HT1080 (cell line): ENCODE data around the gene LRRC37A3. TPM values are rescaled to one million over a fixed set of nuclear protein-coding genes. Genes with fewer than 3 reads are reported as not detected.
"Not testable (repeated sequence)": the region's sequence is repeated elsewhere in the genome, so short reads cannot be mapped to it uniquely, and the experiment has no call there.

ENCODE experiments used
- DNase-seq: peaks from one replicate; pipeline ENCODE4 v3.0.0-alpha.2; 2015; ENCODE audit warnings: low read depth
- total RNA-seq: library from RNA; depleted of rRNA; stranded (reverse); fragments of >200 nt; shearing (Covaris generic); gene quantifications from 2 replicates; pipeline ENCODE4 v1.2.3, GENCODE V29; 2014

LRRC37A3 gene
- total RNA-seq, 1 experiment from 2014 or later, result 2.0 TPM

DNA sequence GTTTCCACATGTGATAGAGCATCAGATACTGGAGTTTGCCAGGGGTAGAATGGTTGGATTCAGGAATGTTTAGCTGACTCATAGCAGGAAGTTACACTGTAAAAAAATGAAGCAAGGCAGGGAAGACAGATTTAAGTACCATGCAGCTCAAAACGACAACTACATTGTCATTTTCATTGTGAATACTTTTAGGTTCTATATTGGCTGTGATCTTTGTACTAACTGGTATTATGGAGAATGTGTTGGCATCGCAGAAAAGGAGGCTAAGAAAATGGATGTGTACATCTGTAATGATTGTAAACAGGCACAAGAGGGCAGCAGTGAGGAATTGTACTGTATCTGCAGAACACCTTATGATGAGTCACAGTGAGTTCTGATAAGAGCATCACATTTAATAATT lies 8.2 kb upstream of the LRRC37A3 start:
- DNase-seq, result peak; percentile 71

DNA sequence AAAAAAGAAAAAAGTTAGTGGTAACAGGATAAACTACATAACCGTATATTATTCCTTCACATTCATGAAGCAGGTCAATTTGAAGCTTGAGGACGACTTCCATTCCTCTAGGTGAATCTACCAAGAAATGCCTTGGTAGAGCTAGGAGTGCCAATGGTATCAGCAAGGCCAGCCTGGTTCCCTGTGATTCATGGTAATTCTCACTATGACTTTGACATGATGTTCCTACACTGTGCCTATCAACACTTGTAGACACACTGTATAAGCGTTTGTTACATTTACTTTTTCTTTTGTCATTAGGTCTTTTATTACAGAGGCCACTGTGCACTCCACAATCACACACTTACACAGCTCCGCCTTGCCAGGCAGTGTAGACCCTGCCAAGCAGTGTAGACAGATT lies 7.2 kb upstream of the LRRC37A3 start:
- DNase-seq, result not testable (repeated sequence)

DNA sequence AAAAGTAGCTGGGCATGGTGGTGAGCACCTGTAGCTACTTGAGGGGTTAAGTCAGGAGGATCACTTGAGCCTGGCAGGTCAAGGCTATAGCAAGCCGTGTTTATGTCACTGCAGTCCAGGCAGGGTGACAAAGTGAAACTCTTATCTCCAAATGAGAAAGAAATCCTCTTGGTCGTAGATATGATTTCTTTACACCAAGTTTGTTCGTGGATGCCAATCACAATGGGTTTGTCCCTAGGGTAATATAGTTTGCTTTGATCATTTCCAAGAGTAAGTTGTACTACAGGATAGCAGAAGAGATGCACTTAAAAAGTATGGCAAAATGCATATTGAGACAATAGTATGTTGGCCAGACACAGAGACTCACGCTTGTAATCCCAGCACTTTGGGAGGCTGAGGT lies 6.0 kb upstream of the LRRC37A3 start:
- not testable (repeated sequence) for DNase-seq

DNA sequence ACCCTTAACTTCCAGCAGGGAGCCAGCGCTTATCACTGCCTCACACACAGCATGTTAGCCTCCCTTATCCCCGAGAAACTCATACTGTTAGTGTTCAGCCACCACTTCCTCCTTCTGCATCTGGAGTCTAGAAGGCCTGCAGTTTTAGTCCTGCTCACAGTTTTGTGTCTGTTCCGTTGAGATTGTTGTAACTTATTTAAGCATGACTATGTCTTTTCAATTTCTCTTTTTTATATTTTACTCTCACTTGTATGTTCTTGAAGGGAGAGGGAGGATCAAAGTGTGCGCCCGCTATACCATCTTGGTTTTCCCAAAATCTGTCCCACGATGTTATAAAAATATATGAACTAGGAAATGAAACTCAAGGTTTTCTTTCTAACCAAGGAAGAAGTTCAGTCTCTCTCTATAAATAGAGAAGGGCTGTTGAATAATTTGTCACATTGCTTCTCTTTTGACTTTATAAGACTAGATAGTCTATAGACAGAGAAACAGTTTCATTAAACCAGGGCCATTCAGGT lies 3.8 kb upstream of the LRRC37A3 start:
- DNase-seq, result not testable (repeated sequence)

DNA sequence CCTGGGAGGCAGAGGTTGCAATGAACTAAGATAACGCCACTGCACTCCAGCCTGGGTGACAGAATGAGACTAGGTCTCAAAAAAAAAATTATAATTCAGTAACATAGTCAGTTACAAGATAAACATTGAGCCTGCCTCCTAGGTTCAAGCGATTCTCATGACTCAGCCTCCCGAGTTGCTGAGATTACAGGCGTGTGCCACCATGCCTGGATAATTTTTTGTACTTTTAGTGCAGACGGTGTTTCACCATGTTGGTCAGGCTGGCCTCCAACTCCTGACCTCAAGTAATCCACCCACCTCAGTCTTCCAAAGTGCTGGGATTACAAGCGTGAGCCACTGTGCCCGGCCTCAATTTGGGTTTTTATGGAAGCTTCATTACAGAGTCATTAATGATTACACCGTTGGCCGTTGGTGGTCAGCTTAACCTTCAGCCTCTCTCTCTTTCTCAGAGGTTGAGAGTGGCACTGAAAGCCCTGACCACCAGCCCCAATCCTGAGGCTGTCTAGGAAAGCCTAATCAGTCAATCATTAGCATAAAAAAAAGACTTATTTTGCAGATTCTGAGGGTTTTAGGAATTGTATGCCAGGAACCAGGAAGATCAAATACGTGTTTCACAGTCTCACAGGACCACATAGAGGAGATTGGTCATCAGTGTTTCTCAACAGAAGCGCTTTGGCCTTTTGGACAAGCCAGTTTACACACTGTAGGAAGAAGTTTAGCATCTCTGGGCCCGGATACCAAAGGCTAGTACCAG lies 1.3 kb upstream of the LRRC37A3 start:
- DNase-seq, result no peak

DNA sequence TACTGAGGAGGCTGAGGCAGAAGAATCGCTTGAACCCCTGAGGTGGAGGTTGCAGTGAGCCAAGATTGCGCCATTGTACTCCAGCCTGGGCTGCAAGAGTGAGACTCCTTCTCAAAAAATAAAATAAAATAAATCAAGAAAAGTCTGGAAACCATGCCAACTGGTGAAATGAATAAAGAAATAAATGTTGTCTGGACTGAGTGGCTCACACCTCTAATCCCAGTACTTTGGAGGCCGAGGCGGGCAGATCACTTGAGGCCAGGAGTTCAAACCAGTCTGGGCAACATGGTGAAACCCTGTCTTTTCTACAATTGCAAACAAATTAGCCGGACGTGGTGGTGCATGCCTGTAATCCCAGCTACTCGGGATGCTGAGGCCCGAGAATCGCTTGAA lies 744 bp upstream of the LRRC37A3 start:
- no peak for DNase-seq

DNA sequence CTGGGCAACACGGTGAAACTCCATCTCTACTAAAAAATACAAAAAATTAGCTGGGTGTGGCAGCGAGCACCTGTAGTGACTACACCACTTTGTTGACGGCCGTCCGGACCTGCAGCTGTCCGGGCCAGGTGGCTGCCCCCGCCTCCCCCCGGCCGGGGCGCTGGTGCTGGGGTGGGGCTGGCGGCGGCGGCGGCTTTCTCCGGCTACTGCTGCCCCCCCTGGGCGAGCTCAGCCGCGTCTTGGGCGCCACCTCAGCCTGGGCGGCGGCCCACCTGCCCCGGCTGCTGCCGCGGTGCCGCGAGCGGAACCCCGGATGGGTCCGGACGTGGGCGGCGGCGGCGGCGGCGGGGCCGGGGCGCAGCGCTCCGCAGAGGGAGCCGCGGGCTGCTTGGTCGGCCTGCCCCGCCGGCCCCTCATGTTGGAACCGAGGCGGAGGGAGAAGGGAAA lies 413 bp downstream of the LRRC37A3 start:
- DNase-seq, result peak; percentile 36

DNA sequence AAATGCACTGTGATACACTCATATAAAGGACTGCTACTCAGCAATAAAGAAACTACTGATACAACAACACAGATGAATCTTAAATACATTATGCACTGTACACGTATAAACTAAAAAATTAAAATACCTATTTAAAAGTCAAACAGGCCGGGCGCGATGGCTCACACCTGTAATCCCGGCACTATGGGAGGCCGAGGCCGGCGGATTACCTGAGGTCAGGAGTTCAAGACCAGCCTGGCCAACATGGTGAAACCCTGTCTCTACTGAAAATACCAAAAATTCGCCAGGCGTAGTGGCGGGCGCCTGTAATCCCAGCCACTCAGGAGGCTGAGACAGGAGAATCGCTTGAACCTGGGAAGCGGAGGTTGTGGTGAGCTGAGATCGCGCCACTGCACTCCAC lies 1.7 kb downstream of the LRRC37A3 start:
- not testable (repeated sequence) for DNase-seq

DNA sequence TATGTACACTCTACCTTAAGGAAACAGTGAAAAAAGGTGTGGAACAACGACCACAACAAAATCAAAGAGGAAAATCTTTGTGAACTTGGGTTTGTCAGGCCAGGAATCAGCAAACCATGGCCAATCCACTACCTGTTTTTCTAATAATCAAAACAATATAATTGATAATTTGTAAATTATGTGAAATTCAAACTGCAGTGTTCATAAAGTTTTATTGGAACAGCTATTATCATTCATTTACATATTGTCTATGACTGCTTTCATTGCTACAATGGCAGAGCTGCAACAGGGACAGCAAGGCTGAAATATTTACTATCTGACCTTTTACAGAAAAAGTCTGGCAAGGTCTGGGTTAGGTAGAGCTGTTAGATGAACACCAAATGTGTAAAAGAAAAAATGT lies 4.0 kb downstream of the LRRC37A3 start:
- DNase-seq, result not testable (repeated sequence)

DNA sequence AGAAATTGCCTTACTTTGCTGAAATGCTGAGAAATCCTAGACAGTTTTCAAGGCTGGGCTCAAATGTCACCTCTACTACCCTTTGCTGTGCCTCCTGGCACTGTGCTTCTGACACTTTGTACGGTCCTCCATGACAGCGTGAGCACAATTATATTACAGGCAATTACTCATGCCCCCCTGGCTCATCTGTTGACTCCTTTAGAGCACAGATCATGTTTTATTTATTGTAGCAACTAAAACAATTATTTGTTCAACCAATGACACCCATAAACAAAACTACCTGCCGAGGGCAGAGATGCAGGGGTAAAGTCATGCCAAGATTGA lies 9.1 kb downstream of the LRRC37A3 start:
- not testable (repeated sequence) for DNase-seq

DNA sequence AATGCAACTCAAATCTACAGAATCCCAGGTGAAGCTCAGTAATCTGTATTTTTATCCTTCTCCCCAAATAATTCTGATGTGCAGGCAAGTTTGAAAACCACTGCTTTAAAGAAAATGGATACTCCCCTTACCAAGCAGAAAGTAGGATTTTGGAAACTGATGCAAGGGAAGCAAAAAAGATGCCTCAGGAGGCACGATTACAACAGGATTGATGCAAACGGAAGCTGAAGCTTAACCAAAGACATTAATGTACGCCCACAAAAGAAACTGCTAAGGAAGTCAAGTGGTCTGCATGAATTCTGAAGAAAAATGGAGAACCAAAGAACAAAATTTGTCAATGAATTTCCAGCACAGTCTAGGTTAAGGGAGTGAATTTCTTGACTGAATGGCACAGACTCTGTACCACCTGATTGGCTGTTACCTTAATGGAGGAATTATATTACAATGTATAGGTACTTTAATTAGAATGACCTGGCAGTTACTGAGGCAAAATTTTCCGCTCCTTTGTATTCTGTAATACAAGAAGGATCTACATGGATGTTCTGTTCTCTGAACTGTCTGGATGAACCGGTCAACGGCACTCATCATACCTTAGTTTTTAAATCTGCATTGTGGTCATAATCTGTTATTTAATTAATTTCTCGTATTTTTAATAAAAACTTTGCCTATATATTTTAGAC lies 9.6 kb downstream of the LRRC37A3 start:
- DNase-seq, result not testable (repeated sequence)

DNA sequence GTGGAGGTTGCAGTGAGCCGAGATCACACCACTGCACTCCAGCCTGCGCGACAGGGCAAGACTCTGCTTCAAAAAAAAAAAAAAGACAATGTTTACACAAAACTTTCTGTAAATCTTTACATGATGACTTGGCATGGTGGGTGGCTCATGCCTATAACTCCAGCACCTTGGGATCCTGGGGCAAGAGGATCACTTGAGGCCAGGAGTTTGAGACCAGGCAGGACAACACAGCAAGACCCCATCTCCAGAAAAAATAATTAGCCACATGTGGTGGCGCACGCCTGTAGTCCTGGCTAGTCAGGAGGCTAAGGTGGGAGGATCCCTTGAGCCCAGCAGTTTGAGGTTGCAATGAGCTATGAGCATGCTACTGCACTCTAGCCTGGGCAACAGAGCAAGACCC lies 15.2 kb downstream of the LRRC37A3 start:
- not testable (repeated sequence) for DNase-seq

DNA sequence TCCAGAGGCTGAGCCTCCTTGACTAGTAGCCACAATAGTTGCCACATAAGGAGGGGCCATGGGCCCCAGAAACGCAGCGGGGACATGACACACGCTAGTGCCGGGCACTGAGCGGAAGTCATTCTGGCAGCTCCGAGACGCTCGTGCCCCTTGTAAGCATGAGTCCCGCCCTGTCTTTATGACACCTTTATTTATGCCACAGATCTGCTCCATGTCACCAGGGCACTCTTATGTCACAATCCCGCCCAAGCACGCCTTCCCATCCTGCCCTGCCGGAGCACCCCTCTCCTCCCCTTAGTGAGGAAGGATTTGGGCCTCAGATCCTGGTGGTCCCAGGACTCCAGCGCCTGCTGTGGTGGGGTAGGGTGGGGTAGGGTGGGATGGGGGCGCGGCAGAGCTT lies 22.1 kb downstream of the LRRC37A3 start:
- DNase-seq, result not testable (repeated sequence)

DNA sequence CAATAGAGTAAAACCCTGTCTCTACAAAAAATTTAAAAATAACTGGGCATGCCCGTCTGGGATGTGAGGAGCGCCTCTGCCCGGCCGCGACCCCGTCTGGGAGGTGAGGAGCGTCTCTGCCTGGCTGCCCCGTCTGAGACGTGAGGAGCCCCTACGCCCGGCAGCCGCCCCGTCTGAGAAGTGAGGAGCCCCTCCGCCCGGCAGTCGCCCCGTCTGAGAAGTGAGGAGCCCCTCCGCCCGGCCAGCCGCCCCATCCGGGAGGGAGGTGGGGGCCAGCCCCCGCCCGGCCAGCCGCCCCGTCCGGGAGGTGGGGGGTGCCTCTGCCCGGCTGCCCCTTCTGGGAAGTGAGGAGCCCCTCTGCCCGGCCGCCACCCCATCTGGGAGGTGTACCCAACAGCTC lies 45.1 kb downstream of the LRRC37A3 start:
- not testable (repeated sequence) for DNase-seq

DNA sequence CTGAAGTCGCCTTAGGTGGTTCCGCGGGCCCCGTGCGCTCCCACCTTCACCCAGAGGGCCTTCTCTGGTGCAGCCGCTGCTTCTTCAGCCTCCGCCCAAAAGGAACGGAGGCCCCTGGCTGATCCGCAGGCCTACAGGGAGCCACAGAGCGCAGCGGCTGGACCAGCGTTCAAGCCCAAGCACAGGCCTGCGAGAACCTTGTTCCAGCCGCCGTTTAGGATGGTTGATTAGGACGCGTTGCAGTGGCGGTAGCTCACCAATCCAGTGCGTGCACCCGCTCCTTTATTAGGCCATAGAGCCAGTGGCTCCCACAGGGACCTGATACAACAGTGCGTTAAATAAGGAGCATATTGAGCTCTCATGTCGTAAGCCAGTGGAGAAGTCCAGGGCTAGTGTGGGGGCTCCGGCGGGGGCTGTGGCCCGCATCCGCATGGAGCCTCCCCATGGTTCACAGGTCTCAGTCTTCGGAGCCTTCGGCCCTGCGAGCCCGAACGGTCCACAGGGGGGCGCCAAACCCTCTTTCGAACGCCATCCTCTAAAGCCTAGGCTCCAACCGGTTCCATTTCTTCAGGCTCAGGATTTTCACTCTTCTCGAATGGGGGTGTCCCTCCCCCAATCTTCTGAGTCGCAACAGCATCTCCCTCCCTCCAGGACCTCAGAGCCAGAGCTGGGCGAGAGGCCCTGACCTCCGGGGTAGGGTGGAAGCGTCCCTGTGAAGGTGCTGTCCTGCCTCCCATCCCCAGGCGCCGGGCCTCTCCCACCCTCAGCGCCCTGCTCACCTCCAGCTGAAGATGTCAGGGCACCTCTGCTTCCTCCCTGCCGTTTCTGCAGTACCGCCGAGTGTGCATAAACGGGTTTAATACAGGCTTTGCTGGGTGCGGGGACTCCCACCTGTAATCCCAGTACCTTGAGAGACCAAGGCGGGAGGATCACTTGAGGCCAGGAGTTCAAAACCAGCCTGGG lies 71.5 kb downstream of the LRRC37A3 start:
- peak; percentile 23 for DNase-seq

DNA sequence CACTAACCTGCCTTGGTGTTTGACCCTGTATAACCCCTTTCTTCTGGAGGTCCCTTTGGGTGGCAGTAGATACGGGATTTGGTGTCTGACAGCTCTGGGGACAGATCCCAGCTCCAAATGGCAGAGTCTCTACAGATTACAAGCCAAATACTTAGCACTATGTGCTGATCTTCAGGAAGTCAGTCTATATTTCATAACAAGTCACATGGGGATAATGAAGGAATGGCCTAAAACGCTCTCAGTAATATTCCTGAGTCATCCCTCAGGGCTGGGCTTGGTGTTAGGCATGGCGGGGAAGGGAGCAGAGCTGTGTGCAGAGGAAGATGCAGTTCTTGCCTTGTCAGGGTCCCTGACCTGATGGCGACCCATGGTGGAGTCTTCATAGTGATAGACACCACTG lies 72.4 kb downstream of the LRRC37A3 start:
- DNase-seq, result not testable (repeated sequence)

DNA sequence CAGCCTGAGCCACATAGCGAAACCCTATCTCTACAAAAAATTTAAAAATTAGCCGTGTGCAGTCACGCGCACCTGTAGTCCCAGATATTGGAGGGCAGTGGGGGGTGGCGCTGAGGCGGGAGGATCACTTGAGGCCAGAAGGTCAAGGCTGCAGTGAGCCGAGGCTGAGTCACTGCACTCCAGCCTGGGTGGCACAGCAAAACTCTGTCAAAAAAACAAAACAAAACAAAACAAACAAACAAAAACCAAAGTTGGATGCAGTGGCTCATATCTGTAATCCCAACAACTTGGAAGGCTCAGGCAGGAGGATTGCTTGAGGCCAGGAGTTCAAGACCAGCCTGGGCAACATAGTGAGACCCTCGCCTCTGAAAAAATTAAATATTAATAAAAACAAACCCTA lies 75.4 kb downstream of the LRRC37A3 start:
- not testable (repeated sequence) for DNase-seq

DNA sequence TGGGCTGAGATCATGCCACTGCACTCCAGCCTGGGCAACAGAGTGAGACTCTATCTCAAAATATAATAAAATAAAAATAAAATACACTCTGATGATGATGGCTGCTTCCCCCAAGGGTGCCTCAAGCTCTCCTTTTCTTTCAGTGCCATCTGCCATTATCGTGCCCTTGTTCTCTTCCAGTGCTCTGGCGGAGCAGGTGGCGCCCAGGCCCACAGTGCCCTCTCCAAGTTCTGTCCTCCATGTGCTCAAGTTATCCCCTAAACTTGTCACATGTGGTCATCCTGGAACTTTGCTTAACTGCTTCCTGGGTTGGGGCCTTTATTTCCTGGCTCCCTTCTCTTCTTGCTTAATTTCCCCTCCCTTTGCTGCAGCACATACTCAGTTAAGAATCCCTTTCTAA lies 76.4 kb downstream of the LRRC37A3 start:
- not testable (repeated sequence) for DNase-seq

DNA sequence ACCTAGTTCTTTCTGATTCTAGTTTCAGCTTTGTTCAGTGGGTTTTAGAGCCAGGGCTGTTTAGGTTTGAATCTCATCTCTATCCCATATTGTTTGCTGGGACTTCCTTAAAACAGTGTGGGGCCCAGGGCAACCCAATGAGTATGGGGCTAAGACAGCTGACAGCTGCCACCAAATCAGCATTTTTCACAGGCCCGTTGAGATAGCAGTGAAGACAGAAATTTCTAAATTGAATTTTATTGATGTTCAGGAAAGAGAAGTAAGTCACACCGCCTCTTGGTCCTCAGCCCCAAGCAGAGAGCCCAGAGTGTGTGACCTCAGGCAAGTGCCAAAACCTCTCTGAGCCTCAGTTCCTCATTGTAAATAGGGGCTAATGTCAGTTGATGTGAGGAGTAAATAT lies 78.3 kb downstream of the LRRC37A3 start:
- not testable (repeated sequence) for DNase-seq

DNA sequence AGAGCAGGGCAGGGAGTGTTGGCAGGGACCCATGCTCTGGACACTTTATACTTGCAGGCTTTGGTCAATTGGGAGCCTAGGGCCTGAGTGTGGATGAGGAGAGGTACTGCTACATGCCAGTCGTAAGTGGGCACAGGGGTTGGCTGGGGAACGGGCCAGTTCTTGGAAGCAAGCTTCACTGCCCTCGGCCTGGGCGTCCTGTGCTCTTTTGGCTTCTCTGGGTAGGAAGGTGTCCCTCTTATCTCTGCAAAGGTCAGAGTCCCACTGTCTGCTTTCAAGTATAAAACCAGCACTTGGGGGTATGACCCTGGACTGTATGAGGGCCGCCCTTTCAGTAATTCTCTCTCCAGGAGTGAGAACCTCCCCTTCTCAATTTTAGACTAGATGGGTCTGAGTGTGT lies 80.8 kb downstream of the LRRC37A3 start:
- DNase-seq, result not testable (repeated sequence)

DNA sequence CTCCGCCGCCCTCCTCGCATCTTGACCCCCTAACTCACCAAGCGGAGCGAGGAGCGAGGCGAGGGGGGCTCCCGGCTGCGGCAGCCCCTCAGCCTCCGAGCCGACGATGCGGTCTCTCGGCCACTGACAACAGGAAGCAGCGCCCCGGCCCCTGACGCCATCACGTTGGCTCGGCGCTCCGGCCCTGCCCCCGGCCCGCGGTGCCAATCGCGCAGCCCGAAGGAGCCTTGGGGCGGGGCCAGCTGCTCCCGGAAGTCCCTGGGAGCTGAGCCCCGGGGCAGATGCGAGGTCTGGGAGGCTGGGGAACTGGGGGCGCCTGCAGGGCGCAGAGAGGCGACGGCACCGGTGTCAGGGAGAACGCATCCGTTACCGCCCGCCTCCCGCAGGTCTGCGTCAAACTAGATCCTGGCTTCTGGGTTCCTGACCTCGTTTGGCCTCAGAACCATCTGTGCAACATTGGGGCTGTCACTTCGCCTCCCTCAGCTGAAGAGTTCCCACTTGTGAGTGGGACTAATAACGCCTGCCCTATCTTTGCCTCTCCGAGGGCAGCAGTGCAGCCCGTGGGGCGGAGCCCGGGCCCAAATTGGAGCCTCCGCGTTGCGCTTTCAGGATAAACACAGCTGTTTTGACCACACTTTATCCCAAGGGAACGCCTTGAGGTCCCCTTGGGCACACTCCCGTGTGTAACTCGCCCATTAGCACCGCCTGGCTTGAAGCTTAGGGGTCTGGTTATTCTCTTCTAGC lies 82.1 kb downstream of the LRRC37A3 start:
- peak; percentile 82 for DNase-seq
